ENCODE results near the gene DNAJC5. TPM values are rescaled to one million over a fixed set of nuclear protein-coding genes. Genes with fewer than 3 reads are reported as not detected.

Gene DNAJC5
- total RNA-seq, 4 donors from 2014 or later = 58.7 to 89.5 (median 75.4) TPM

GRCh38 chr20:63951398-63952209, 56.7 kb downstream of the DNAJC5 start:
- intact Hi-C loops (cut with DNase I) = no loop called here
- no peak for DNase-seq
- Histone ChIP-seq H3K36me3 (peaks cover 0 to 10% (median 0%) of the 10 kb centered on the region in 3 donors), H3K27me3 (no peaks in the 10 kb centered on the region), H3K4me3 (peak overlapping the region in 3 of 4 donors; percentile 21 to 35 (median 30)), H3K9me3 (no peaks in the 10 kb centered on the region), H3K4me1 (peaks cover 72 to 92% (median 82%) of the 10 kb centered on the region in 3 donors), H3K27ac (peak overlapping the region; percentile 93 to 99 (median 96))
- TF ChIP-seq CTCF (IDR thresholded peaks at IDR 0.05) = no peak
- 36% methylated on average over 5 of the region's 17 CpGs; no CpG with 5 or more reads in 1 of the 2 donors for WGBS, 2 donors

GRCh38 chr20:63952210-63952535, 57.2 kb downstream of the DNAJC5 start:
- peak overlapping the region in 1 of 4 donors; percentile 11 for H3K4me3 ChIP-seq
- no peak for DNase-seq
- peak overlapping the region; percentile 93 to 99 (median 96) for H3K27ac ChIP-seq
- 29% methylated on average over 4 of the region's 15 CpGs; no CpG with 5 or more reads in 1 of the 2 donors for WGBS, 2 donors
- peaks cover 0 to 9% (median 0%) of the 10 kb centered on the region in 3 donors for H3K36me3 ChIP-seq
- peaks cover 77 to 92% (median 85%) of the 10 kb centered on the region in 3 donors for H3K4me1 ChIP-seq
- no peak for TF ChIP-seq CTCF (IDR thresholded peaks at IDR 0.05)
- TF ChIP-seq POLR2A (IDR thresholded peaks at IDR 0.05) = no peak
- H3K9me3 ChIP-seq = no peaks in the 10 kb centered on the region
- intact Hi-C loops (cut with DNase I) = no loop called here
- H3K27me3 ChIP-seq = no peaks in the 10 kb centered on the region

DNA sequence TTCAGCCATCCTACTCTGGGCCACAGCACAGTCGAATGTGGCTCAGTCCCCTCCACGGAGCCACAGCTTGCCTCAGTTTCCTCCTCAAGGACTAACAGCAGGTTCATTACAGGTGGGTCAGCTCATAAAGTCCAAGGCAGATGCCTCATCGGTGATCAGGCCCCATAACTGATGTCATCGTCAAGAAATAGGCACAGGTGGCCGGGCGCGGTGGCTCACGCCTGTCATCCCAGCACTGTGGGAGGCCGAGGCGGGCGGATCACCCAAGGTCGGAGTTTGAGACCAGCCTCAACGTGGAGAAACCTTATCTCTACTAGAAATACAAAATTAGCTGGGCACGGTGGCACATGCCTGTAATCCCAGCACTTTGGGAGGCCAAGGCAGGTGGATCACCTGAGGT, 57.8 kb downstream of the DNAJC5 start:
- WGBS, 2 donors = 84 to 86% methylated on average over 1 to 11 of the region's 14 CpGs
- TF ChIP-seq POLR2A (IDR thresholded peaks at IDR 0.05) (no peak), CTCF (IDR thresholded peaks at IDR 0.05) (no peak)
- Histone ChIP-seq H3K4me3 (peak overlapping the region in 1 of 4 donors; percentile 11), H3K27ac (peak overlapping the region; percentile 93 to 99 (median 96)), H3K27me3 (no peaks in the 10 kb centered on the region), H3K36me3 (peaks cover 0 to 9% (median 0%) of the 10 kb centered on the region in 3 donors), H3K9me3 (no peaks in the 10 kb centered on the region), H3K4me1 (peaks cover 78 to 92% (median 85%) of the 10 kb centered on the region in 3 donors)
- DNase-seq = no peak
- intact Hi-C loops (cut with DNase I) = no loop called here

DNA sequence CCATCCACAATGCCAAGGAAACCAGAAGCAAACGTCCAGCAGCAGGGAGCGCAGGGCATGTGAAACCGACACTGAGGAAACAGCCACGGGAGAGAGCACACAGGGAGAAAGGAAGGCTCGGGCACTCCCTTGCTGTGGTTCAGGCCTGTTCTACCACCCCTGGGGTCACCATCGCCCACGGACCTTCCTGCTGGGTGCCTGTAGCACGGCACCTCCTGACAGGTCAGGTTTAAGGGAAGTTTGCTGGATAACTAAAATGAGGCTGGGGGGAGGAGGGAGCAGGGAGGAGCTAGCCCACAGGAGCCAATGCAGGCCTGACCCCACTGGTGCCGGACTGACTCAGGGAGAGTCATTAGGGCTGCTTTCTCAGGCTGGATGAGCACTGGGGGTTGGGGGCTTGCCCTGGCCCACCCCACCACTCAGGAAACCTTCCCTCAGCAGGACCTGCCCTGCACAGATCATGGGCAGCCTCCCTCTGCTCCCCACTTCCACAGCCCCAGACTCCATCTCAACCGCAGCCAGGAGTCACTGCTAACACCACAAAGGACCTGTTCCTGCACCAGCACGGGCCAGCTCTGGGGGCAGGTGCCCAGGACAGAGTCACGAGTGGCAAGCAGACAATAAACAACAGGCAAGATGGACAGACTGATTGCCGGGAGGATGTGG, 59.0 kb downstream of the DNAJC5 start:
- 42 to 71% methylated on average over 7 to 9 of the region's 13 CpGs for WGBS, 2 donors
- Histone ChIP-seq H3K27me3 (no peaks in the 10 kb centered on the region), H3K36me3 (peaks cover 0 to 14% (median 0%) of the 10 kb centered on the region in 3 donors), H3K4me1 (peaks cover 71 to 92% (median 77%) of the 10 kb centered on the region in 3 donors), H3K9me3 (no peaks in the 10 kb centered on the region), H3K4me3 (peak overlapping the region in 3 of 4 donors; percentile 74 to 98 (median 83)), H3K27ac (peak overlapping the region; percentile 38 to 99 (median 96))
- no peak for TF ChIP-seq POLR2A (IDR thresholded peaks at IDR 0.05)
- TF ChIP-seq CTCF (IDR thresholded peaks at IDR 0.05) = no peak
- no peak for DNase-seq
- intact Hi-C loops (cut with DNase I) = no loop called here
